SK-N-SH treated with all-trans-retinoic acid at 6 μM for 48 hours (cell line): ENCODE measurements around the gene MRPS35.

Experiments used
- ATAC-seq: fragments of 200-7000 bp; cut with Tn5 transposase; 3 replicates; pipeline ENCODE4 v1.9.1; 2020; ENCODE audit warnings: mild to moderate bottlenecking, moderate library complexity
- ARNTL ChIP-seq: fragments of 450-650 bp; formaldehyde crosslinking; IDR thresholded peaks from 2 replicates; pipeline ENCODE4 v1.5.0; 2020; ENCODE audit warnings: low read depth, mild to moderate bottlenecking, moderate library complexity, borderline replicate concordance
- BACH2 ChIP-seq: fragments of 250-450 bp; sonication (Bioruptor Pico); IDR thresholded peaks from 2 replicates; pipeline ENCODE4 v1.9.0; 2021; ENCODE audit warnings: mild to moderate bottlenecking, borderline replicate concordance
- CSRNP3 ChIP-seq: fragments of 250-450 bp; sonication (Bioruptor Pico); IDR thresholded peaks from 2 replicates; pipeline ENCODE4 v1.5.1; 2021; ENCODE audit warnings: mild to moderate bottlenecking, moderate library complexity
- ESRRG ChIP-seq: fragments of 250-450 bp; sonication (Bioruptor Pico); IDR thresholded peaks from 2 replicates; pipeline ENCODE4 v1.6.1; 2021; ENCODE audit warnings: mild to moderate bottlenecking
- GLIS3 ChIP-seq: fragments of 250-450 bp; sonication (Bioruptor Pico); IDR thresholded peaks from 2 replicates; pipeline ENCODE4 v1.5.0; 2020; ENCODE audit warnings: mild to moderate bottlenecking, moderate library complexity
- ISL1 ChIP-seq: fragments of 250-450 bp; sonication (Bioruptor Pico); IDR thresholded peaks from 2 replicates; pipeline ENCODE4 v2.1.2; 2022; ENCODE audit warnings: mild to moderate bottlenecking, moderate library complexity
- OSR1 ChIP-seq: fragments of 250-450 bp; sonication (Bioruptor Pico); IDR thresholded peaks from 2 replicates; pipeline ENCODE4 v1.8.0; 2022; ENCODE audit warnings: moderate library complexity, mild to moderate bottlenecking, inconsistent platforms
- PATZ1 ChIP-seq: fragments of 250-450 bp; sonication (Bioruptor Pico); IDR thresholded peaks from 2 replicates; pipeline ENCODE4 v1.8.0; 2020; ENCODE audit warnings: mild to moderate bottlenecking, moderate library complexity, borderline replicate concordance
- PPARA ChIP-seq: fragments of 250-450 bp; sonication (Bioruptor Pico); IDR thresholded peaks from 2 replicates; pipeline ENCODE4 v1.5.0; 2020; ENCODE audit warnings: mild to moderate bottlenecking, borderline replicate concordance
- RARB ChIP-seq: fragments of 250-450 bp; sonication (Bioruptor Pico); IDR thresholded peaks from 2 replicates; pipeline ENCODE4 v1.8.0; 2021; ENCODE audit warnings: mild to moderate bottlenecking, moderate library complexity
- SNAI2 ChIP-seq: fragments of 250-450 bp; sonication (Bioruptor Pico); IDR thresholded peaks from 2 replicates; pipeline ENCODE4 v1.5.0; 2020; ENCODE audit warnings: mild to moderate bottlenecking, moderate library complexity
- TCF4 ChIP-seq: fragments of 250-450 bp; sonication (Bioruptor Pico); IDR thresholded peaks from 2 replicates; pipeline ENCODE4 v1.8.0; 2021; ENCODE audit warnings: mild to moderate bottlenecking, moderate library complexity, borderline replicate concordance
- ZC3H10 ChIP-seq: fragments of 250-450 bp; sonication (Bioruptor Pico); IDR thresholded peaks from 2 replicates; pipeline ENCODE4 v1.5.1; 2021; ENCODE audit warnings: mild to moderate bottlenecking, moderate library complexity
- ZFP3 ChIP-seq: fragments of 250-450 bp; sonication (Bioruptor Pico); IDR thresholded peaks from 2 replicates; pipeline ENCODE4 v1.5.0; 2020; ENCODE audit warnings: mild to moderate bottlenecking, moderate library complexity
- ZFP30 ChIP-seq: fragments of 450-650 bp; formaldehyde crosslinking; IDR thresholded peaks from 2 replicates; pipeline ENCODE4 v1.5.0; 2022; ENCODE audit warnings: mild to moderate bottlenecking, moderate library complexity
- ZNF565 ChIP-seq: fragments of 450-650 bp; formaldehyde crosslinking; conservative IDR thresholded peaks from 2 replicates; pipeline ENCODE4 v1.5.0; 2020; ENCODE audit warnings: low read depth, mild to moderate bottlenecking, moderate library complexity
- ZNF70 ChIP-seq: fragments of 450-650 bp; formaldehyde crosslinking; IDR thresholded peaks from 2 replicates; pipeline ENCODE4 v1.5.0; 2020; ENCODE audit warnings: mild to moderate bottlenecking, moderate library complexity
- ZNF8 ChIP-seq: fragments of 450-650 bp; formaldehyde crosslinking; IDR thresholded peaks from 2 replicates; pipeline ENCODE4 v1.5.0; 2020; ENCODE audit warnings: mild to moderate bottlenecking, moderate library complexity
- TF ChIP-seq, protein P1 (sequence below): fragments of 250-450 bp; sonication (Bioruptor Pico); IDR thresholded peaks from 2 replicates; pipeline ENCODE4 v1.8.0; 2021; ENCODE audit warnings: low read depth, mild to moderate bottlenecking, moderate library complexity, borderline replicate concordance
- TF ChIP-seq, protein P2 (sequence below): fragments of 250-450 bp; sonication (Bioruptor Pico); IDR thresholded peaks from 2 replicates; pipeline ENCODE4 v1.5.0; 2020; ENCODE audit warnings: mild to moderate bottlenecking, moderate library complexity
- TF ChIP-seq, protein P3 (sequence below): fragments of 250-450 bp; sonication (Bioruptor Pico); IDR thresholded peaks from 2 replicates; pipeline ENCODE4 v1.5.1; 2020; ENCODE audit warnings: low read depth, mild to moderate bottlenecking, moderate library complexity

MRPS35 gene

DNA sequence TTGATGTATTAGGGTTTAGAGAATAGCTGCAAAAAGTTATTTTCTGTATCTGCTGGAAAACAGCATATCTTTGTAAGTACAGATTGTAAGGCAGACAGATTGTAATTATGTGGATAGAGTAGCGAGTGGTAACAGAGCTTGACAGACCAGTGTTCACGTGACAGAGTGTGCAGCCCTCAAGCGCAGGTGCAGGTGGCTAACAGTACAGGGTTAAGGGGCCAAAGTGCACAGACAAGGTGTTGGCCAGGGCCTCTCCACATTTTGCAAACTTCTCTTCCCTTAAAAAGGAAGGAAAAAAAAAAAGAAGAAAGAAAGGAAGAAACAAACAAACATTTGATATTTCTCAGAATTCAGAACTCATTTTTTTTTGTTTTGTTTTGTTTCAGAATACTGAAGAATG lies 44.2 kb downstream of the MRPS35 start:
- no peak for ATAC-seq
- TF ChIP-seq ZC3H10 (CRISPR knock-in tag) = no peak
- no peak for TF ChIP-seq ZNF8
- TF ChIP-seq OSR1 (CRISPR knock-in tag) = no peak
- no peak for TF ChIP-seq PPARA (CRISPR knock-in tag)
- TF ChIP-seq BACH2 (CRISPR knock-in tag) = no peak
- TF ChIP-seq ARNTL (CRISPR knock-in tag) = no peak
- TF ChIP-seq GLIS3 (CRISPR knock-in tag) = no peak
- TF ChIP-seq CSRNP3 (CRISPR knock-in tag) = no peak
- TF ChIP-seq ZFP30 (CRISPR knock-in tag) = no peak
- TF ChIP-seq ISL1 = no peak

- no peak for TF ChIP-seq ESRRG
- no peak for TF ChIP-seq ZNF565 (CRISPR knock-in tag)
- no peak for TF ChIP-seq ZC3H10 (CRISPR knock-in tag)
- TF ChIP-seq ZFP3 (CRISPR knock-in tag) = no peak
- TF ChIP-seq BACH2 (CRISPR knock-in tag) = no peak
- TF ChIP-seq ZNF8 = no peak
- no peak for TF ChIP-seq ZFP30 (CRISPR knock-in tag)
- TF ChIP-seq RARB (CRISPR knock-in tag) = no peak
- TF ChIP-seq, all 23 proteins: peak for 0
- no peak for ATAC-seq
These were observed 46.1 kb downstream of the MRPS35 start for GRCh38 chr12:27756670-27757195.

DNA sequence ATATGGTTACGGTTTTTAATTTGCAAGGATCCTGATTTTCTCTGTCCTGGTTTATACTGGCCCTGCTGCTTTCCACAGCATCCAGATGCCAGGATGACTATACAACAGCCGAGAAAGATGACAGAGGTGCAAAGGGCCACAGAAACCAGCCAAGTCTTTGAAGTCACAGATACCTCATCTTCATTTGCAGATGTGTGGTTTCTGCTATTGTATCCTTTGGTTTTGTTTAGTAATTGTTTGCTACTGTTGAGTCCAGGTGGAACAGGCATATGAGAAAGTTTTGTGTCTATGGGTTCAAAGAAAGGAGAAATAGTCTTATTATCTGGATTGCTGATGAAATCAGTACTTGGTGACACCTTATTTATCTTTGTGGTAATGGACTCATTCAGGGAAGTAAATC lies 52.1 kb downstream of the MRPS35 start:
- no peak for ATAC-seq
- TF ChIP-seq, protein P1, sequence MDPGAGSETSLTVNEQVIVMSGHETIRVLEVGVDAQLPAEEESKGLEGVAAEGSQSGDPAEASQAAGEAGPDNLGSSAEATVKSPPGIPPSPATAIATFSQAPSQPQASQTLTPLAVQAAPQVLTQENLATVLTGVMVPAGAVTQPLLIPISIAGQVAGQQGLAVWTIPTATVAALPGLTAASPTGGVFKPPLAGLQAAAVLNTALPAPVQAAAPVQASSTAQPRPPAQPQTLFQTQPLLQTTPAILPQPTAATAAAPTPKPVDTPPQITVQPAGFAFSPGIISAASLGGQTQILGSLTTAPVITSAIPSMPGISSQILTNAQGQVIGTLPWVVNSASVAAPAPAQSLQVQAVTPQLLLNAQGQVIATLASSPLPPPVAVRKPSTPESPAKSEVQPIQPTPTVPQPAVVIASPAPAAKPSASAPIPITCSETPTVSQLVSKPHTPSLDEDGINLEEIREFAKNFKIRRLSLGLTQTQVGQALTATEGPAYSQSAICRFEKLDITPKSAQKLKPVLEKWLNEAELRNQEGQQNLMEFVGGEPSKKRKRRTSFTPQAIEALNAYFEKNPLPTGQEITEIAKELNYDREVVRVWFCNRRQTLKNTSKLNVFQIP (CRISPR knock-in tag) = no peak
- no peak for TF ChIP-seq ZNF8
- TF ChIP-seq ZFP3 (CRISPR knock-in tag) = no peak
- TF ChIP-seq ZC3H10 (CRISPR knock-in tag) = no peak
- no peak for TF ChIP-seq PPARA (CRISPR knock-in tag)
- no peak for TF ChIP-seq ZNF565 (CRISPR knock-in tag)
- TF ChIP-seq PATZ1 (CRISPR knock-in tag) = no peak
- TF ChIP-seq, protein P2, sequence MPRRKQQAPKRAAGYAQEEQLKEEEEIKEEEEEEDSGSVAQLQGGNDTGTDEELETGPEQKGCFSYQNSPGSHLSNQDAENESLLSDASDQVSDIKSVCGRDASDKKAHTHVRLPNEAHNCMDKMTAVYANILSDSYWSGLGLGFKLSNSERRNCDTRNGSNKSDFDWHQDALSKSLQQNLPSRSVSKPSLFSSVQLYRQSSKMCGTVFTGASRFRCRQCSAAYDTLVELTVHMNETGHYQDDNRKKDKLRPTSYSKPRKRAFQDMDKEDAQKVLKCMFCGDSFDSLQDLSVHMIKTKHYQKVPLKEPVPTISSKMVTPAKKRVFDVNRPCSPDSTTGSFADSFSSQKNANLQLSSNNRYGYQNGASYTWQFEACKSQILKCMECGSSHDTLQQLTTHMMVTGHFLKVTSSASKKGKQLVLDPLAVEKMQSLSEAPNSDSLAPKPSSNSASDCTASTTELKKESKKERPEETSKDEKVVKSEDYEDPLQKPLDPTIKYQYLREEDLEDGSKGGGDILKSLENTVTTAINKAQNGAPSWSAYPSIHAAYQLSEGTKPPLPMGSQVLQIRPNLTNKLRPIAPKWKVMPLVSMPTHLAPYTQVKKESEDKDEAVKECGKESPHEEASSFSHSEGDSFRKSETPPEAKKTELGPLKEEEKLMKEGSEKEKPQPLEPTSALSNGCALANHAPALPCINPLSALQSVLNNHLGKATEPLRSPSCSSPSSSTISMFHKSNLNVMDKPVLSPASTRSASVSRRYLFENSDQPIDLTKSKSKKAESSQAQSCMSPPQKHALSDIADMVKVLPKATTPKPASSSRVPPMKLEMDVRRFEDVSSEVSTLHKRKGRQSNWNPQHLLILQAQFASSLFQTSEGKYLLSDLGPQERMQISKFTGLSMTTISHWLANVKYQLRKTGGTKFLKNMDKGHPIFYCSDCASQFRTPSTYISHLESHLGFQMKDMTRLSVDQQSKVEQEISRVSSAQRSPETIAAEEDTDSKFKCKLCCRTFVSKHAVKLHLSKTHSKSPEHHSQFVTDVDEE (CRISPR knock-in tag) = no peak
- no peak for TF ChIP-seq GLIS3 (CRISPR knock-in tag)
- no peak for TF ChIP-seq ZNF70 (CRISPR knock-in tag)
- TF ChIP-seq, protein P3, sequence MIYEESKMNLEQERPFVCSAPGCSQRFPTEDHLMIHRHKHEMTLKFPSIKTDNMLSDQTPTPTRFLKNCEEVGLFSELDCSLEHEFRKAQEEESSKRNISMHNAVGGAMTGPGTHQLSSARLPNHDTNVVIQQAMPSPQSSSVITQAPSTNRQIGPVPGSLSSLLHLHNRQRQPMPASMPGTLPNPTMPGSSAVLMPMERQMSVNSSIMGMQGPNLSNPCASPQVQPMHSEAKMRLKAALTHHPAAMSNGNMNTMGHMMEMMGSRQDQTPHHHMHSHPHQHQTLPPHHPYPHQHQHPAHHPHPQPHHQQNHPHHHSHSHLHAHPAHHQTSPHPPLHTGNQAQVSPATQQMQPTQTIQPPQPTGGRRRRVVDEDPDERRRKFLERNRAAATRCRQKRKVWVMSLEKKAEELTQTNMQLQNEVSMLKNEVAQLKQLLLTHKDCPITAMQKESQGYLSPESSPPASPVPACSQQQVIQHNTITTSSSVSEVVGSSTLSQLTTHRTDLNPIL (CRISPR knock-in tag) = no peak
- TF ChIP-seq ARNTL (CRISPR knock-in tag) = no peak
- TF ChIP-seq TCF4 = no peak
- TF ChIP-seq SNAI2 (CRISPR knock-in tag) = no peak
- no peak for TF ChIP-seq BACH2 (CRISPR knock-in tag)
- no peak for TF ChIP-seq ISL1
- TF ChIP-seq ZFP30 (CRISPR knock-in tag) = no peak
- TF ChIP-seq ESRRG = no peak
- TF ChIP-seq, all 23 proteins: peak for 0
